Stimulated activated CD8-positive, alpha-beta memory T cell treated with anti-CD3 and anti-CD28 coated beads, Interleukin-15, amount 100 ng/mL, for 4 hours (primary cell): ENCODE results near the gene PELO.

ENCODE experiments used
- DNase-seq, 2 donors: peaks; one replicate each; pipeline ENCODE4 v3.0.0-alpha.2; 2020; ENCODE audit warnings: low read depth in 2 of 2

PELO gene

DNA sequence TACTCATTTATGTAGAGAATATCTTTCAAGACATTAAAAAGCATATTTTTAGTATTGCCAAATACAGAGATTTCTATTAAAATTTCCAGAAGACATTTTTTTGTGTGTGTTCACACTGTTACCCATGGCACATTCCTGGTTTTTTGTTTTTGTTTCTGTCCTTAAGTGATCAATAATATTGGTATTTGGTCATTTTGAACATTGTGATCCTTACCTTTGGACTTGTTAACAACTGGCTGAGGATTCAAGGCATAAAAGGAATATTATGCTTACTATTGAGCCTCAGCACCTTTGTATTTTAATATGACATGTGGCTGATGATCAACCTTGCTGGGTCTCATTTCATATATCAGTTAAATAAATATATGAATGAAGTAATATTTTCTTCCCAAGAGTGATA lies 41.9 kb downstream of the PELO start:
- no peak for DNase-seq

DNA sequence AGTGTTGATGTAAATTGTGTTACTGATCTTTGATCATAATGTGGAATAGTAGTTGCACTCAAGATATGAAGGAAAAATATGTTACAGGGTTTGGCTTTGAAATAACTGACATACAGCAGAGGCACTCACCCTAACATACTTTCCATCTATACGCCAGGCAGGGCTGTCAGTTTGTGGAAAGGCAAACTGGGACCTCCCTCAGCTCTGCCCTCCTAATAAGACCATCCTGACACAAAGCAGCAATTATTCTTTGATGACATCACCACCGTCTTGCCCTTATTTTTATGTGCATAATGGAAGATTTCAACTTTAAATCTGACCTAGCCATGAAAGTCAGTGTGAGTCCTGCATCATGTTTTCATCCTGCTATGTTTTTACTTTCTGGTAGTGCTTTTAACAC lies 42.9 kb downstream of the PELO start:
- no peak for DNase-seq

DNA sequence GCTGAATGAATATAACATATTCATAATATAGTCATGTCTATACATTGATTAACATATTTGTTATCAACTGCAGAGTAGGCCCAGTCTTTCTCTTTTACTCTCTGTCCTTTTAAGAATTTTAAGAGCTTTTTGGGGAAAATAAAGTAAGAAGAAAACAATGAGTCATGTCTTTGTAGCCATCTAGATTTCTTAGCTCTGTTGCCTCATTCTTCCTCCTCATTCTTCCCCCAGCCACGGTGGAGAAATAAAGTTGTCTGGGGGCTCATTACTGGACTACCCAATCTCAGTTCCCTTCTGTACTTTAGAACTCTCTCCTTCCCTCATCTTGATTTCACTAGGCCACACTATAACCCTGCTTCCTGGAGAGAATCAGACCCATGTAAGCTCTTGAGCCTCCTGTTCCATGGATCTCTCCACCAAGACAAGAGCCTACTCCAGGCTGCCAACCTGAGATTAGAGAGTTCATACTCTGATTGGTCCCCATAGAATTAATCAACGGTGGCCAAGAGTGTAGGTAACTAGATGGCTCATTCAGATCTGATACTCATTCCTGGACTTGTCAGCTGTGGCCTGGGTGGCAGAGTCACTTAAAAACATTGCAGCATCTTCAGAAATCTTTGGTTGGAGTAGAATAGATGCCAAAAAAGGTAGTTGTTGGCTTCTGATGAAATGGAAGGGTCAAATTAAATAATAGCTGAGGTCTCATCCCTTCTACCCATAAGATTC lies 44.2 kb downstream of the PELO start:
- DNase-seq, result no peak

DNA sequence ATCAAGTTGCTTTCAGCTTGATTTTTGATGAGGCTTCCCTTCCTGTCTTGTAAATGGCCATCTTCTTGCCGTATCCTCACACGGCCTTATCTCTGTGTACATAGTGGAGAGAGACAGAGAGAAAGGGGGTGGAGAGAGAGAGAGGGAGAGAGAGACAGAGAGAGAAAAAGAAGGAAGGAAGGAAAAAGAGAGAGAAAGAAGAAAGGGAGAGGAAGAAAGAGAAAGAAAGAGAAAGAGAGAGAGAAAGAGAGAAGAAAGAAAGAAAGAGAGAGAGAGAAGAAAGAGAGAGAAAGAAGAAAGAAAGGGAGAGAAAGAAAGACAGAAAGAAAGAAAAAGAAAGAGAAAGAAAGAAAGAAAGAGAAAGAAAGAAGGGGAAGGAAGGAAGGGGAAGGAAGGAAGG lies 46.6 kb downstream of the PELO start:
- DNase-seq, result no peak

DNA sequence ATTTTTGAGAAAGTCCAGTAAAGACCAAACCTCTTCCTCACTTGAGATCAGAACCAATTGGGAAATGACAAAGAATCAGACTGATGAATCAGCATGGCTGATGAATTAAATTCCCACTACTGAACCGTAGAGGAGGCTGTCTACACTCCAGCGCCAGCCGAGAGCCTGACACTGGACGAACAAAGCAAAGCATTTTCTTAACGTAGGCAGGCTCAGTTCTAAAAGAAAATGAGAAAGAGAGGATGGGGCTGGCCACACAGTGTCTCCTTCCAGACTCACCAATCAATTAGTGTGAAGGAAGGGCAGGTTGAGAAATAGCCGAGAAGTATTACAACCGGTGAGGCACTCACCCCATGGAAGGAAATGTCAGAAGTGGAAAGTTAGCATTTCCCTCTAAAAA lies 49.4 kb downstream of the PELO start:
- DNase-seq, result no peak
